ENCODE results near the gene PPDPF.

GRCh38 chr20:63486300-63486855 lies 34.2 kb upstream of the PPDPF start:
- TF ChIP-seq, protein P1, sequence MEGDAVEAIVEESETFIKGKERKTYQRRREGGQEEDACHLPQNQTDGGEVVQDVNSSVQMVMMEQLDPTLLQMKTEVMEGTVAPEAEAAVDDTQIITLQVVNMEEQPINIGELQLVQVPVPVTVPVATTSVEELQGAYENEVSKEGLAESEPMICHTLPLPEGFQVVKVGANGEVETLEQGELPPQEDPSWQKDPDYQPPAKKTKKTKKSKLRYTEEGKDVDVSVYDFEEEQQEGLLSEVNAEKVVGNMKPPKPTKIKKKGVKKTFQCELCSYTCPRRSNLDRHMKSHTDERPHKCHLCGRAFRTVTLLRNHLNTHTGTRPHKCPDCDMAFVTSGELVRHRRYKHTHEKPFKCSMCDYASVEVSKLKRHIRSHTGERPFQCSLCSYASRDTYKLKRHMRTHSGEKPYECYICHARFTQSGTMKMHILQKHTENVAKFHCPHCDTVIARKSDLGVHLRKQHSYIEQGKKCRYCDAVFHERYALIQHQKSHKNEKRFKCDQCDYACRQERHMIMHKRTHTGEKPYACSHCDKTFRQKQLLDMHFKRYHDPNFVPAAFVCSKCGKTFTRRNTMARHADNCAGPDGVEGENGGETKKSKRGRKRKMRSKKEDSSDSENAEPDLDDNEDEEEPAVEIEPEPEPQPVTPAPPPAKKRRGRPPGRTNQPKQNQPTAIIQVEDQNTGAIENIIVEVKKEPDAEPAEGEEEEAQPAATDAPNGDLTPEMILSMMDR (IDR thresholded peaks at IDR 0.05; ENCODE audit: insufficient read depth, low read depth, low read length), result no peak
- TF ChIP-seq EZH2 (IDR thresholded peaks at IDR 0.05; ENCODE audit: insufficient read depth, low read length), result no peak

Data from astrocyte (in vitro differentiated cells and primary cell).